ENCODE results near the gene NUP214.

GRCh38 chr9:131259432-131259898 lies 134.1 kb downstream of the NUP214 start:
- no peak for TF ChIP-seq CTCF (IDR thresholded peaks at IDR 0.05)
- no peak for TF ChIP-seq POLR2A (IDR thresholded peaks at IDR 0.05)
